ENCODE results near the gene SERPINA6. TPM values are rescaled to one million over a fixed set of nuclear protein-coding genes. Genes with fewer than 3 reads are reported as not detected.

Gene SERPINA6
- total RNA-seq, 3 donors from 2014 or later, result 1.2 to 12.5 TPM; not detected in 1

Other genes starting within 250 kb of the SERPINA6 start
- gene DDX24, start 242.1 kb downstream of the SERPINA6 start, total RNA-seq, result 100 to 1,000 TPM; 156 to 201 (median 172) TPM
- gene IFI27L1, start 242.0 kb downstream of the SERPINA6 start, total RNA-seq, result 10 to 100 TPM in 2 of 3 donors, 1 to 10 TPM in 1; 6.6 to 14.5 (median 10.6) TPM
- gene IFI27, start 212.6 kb downstream of the SERPINA6 start, total RNA-seq, result 100 to 1,000 TPM; 101 to 196 (median 160) TPM
- 10 to 100 TPM; 74.2 to 98.8 (median 92.1) TPM for gene IFI27L2, start 193.7 kb downstream of the SERPINA6 start, total RNA-seq
- gene PPP4R4, start 149.0 kb downstream of the SERPINA6 start, total RNA-seq, result 1 to 10 TPM in 2 of 3 donors, under 1 TPM in 1; 0.48 to 7.9 (median 7.2) TPM
- not detected for gene SERPINA10, start 30.1 kb downstream of the SERPINA6 start, total RNA-seq
- gene SERPINA2, start 43.4 kb upstream of the SERPINA6 start, total RNA-seq, result not detected
- 100 to 1,000 TPM in 1 of 3 donors, 10 to 100 TPM in 1, 1 to 10 TPM in 1; 7.5 to 200 (median 42.6) TPM for gene SERPINA1, start 65.3 kb upstream of the SERPINA6 start, total RNA-seq
- gene SERPINA11, start 129.5 kb upstream of the SERPINA6 start, total RNA-seq, result 1 to 10 TPM in 1 of 3 donors, under 1 TPM in 1, not detected in 1; 0.73 to 2.9 TPM
- not detected for gene SERPINA9, start 152.9 kb upstream of the SERPINA6 start, total RNA-seq
- gene SERPINA12, start 186.1 kb upstream of the SERPINA6 start, total RNA-seq, result not detected
- gene SERPINA4, start 238.1 kb upstream of the SERPINA6 start, total RNA-seq, result not detected

Measured in breast epithelium (tissue), 3 donors.